MM.1S (cell line): ENCODE data around the gene ANKMY2.

Experiments
- EZH2 ChIP-seq: fragments of 300-600 bp; sonication (generic); optimal IDR thresholded peaks from 2 replicates; pipeline ENCODE3; 2017; ENCODE audit warnings: low read depth, mild to moderate bottlenecking, antibody characterized with exemption, low read length, mixed read lengths
- TF ChIP-seq, protein P1 (sequence below): fragments of 300-600 bp; sonication (generic); IDR thresholded peaks from 2 replicates; pipeline ENCODE4 v1.5.1; 2016; ENCODE audit warnings: antibody characterized with exemption, low read length, mixed read lengths

DNA sequence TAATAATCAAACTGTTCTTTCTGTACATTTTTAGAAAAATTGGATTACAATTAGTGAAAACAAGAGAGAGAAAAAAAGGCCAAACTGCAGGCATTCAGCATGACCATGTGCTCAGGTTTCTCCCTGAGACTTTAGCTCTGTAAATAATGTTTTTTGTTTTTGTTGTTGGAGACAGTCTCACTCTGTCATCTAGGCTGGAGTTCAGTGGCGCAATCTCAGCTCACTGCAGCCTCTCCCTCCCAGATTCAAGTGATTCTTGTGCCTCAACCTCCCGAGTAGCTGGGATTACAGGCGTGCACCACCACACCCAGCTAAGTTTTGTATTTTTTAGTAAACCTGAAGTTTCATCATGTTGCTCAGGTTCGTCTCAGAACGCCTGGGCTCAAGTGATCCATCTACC, 23.4 kb upstream of the ANKMY2 start:
- TF ChIP-seq, protein P1, sequence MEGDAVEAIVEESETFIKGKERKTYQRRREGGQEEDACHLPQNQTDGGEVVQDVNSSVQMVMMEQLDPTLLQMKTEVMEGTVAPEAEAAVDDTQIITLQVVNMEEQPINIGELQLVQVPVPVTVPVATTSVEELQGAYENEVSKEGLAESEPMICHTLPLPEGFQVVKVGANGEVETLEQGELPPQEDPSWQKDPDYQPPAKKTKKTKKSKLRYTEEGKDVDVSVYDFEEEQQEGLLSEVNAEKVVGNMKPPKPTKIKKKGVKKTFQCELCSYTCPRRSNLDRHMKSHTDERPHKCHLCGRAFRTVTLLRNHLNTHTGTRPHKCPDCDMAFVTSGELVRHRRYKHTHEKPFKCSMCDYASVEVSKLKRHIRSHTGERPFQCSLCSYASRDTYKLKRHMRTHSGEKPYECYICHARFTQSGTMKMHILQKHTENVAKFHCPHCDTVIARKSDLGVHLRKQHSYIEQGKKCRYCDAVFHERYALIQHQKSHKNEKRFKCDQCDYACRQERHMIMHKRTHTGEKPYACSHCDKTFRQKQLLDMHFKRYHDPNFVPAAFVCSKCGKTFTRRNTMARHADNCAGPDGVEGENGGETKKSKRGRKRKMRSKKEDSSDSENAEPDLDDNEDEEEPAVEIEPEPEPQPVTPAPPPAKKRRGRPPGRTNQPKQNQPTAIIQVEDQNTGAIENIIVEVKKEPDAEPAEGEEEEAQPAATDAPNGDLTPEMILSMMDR, result no peak
- TF ChIP-seq EZH2, result no peak
